K562 (cell line): ENCODE results near the gene ZFYVE28.

Experiments used
- EP300 ChIP-seq: IDR thresholded peaks from 2 replicates; pipeline ENCODE4 v1.6.1; 2012; ENCODE audit warnings: low read length, improper control_type of control experiment
- MEF2A ChIP-seq: IDR thresholded peaks from 2 replicates; pipeline ENCODE4 v1.6.1; 2011; ENCODE audit warnings: low read depth, mild to moderate bottlenecking, low read length, moderate library complexity; ENCODE audit not compliant: control insufficient read depth
- NCOA2 ChIP-seq, 2 experiments: fragments of 450-650 bp; IDR thresholded peaks; 2 replicates each; pipeline ENCODE4 v1.6.1; 2018; ENCODE audit warnings: mild to moderate bottlenecking in 2 of 2, moderate library complexity in 1 of 2; ENCODE audit not compliant: partially characterized antibody in 2 of 2
- PCBP2 ChIP-seq: fragments of 200-400 bp; formaldehyde crosslinking; IDR thresholded peaks from 2 replicates; pipeline ENCODE4 v1.6.1; 2018; ENCODE audit warnings: low read length, low read depth, mild to moderate bottlenecking, moderate library complexity; ENCODE audit not compliant: poor library complexity, severe bottlenecking
- POLR2AphosphoS5 ChIP-seq: IDR thresholded peaks from 2 replicates; pipeline ENCODE4 v1.6.1; 2011; ENCODE audit warnings: mild to moderate bottlenecking, low read depth, low read length, moderate library complexity; ENCODE audit not compliant: control insufficient read depth, insufficient read depth
- TF ChIP-seq, protein P1 (sequence below), 3 experiments: IDR thresholded peaks in 2 of 3; conservative IDR thresholded peaks in 1 of 3; 2 replicates each; pipeline ENCODE4 v1.5.1; 2011 to 2012; ENCODE audit warnings: low read length in 3 of 3, mild to moderate bottlenecking in 3 of 3, control low read depth in 2 of 3, improper control_type of control experiment in 1 of 3, inconsistent platforms in 1 of 3, low read depth in 1 of 3, mixed read lengths in 1 of 3, moderate library complexity in 1 of 3; ENCODE audit not compliant: insufficient read depth in 2 of 3
- TF ChIP-seq, protein P2 (sequence below): sonication (generic); formaldehyde crosslinking; IDR thresholded peaks from 2 replicates; pipeline ENCODE4 v1.9.0; 2022; ENCODE audit warnings: mild to moderate bottlenecking, missing genetic modification reagents
- TF ChIP-seq, protein P3 (sequence below): sonication (generic); formaldehyde crosslinking; IDR thresholded peaks from 2 replicates; pipeline ENCODE4 v1.8.1; 2023; ENCODE audit warnings: mild to moderate bottlenecking, missing genetic modification reagents

DNA sequence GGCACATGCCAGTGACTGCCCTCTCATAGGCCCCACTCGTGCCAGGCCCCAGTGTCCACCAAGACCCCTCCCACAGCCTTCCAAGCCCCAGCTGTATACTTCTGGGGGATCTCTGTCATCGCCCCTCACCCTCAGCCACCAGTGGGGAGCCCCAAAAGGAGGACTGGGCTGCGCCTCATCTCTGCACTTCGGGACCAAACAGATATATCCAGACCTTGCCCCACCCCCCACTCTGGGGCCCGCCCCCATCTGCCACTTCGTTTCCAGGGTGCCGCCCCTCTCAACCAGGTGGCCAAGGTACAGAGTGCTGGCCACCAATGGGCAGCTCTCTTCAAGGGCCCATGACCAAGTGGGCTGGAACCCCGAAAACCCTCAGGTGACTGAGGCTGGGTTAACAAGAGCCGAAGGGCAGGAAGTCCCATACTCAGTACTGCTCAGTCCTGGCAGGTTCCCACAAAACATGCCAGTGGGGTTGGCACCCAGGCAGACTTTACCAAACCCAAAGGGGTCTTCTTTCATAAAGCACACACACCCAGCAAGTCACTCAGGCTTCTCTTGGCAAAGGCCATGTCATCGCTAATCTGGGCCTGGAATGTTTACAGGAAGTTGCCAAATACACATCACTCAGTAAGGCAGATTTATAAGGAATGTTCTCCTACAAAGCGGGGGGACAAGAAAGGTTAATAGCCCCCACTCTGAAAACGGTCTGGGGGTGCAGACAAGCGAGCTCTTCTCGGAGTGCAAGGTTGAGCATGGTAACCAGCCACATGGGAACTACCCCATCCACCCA lies 4.4 kb downstream of the ZFYVE28 start:
- TF ChIP-seq MEF2A, result no peak
- no peak for TF ChIP-seq PCBP2
- no peak for TF ChIP-seq NCOA2 (IDR thresholded peaks at IDR 0.05; ENCODE audit: partially characterized antibody in 2 of 2)
- TF ChIP-seq, protein P1, sequence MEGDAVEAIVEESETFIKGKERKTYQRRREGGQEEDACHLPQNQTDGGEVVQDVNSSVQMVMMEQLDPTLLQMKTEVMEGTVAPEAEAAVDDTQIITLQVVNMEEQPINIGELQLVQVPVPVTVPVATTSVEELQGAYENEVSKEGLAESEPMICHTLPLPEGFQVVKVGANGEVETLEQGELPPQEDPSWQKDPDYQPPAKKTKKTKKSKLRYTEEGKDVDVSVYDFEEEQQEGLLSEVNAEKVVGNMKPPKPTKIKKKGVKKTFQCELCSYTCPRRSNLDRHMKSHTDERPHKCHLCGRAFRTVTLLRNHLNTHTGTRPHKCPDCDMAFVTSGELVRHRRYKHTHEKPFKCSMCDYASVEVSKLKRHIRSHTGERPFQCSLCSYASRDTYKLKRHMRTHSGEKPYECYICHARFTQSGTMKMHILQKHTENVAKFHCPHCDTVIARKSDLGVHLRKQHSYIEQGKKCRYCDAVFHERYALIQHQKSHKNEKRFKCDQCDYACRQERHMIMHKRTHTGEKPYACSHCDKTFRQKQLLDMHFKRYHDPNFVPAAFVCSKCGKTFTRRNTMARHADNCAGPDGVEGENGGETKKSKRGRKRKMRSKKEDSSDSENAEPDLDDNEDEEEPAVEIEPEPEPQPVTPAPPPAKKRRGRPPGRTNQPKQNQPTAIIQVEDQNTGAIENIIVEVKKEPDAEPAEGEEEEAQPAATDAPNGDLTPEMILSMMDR (IDR thresholded peaks at IDR 0.05 in 2 of 3, conservative IDR thresholded peaks at IDR 0.05 in 1 of 3; ENCODE audit: insufficient read depth in 2 of 3, low read depth in 1 of 3, low read length in 3 of 3), result no peak
- TF ChIP-seq EP300, result no peak
- TF ChIP-seq POLR2AphosphoS5, result no peak
- TF ChIP-seq, protein P2, sequence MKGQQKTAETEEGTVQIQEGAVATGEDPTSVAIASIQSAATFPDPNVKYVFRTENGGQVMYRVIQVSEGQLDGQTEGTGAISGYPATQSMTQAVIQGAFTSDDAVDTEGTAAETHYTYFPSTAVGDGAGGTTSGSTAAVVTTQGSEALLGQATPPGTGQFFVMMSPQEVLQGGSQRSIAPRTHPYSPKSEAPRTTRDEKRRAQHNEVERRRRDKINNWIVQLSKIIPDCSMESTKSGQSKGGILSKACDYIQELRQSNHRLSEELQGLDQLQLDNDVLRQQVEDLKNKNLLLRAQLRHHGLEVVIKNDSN (CRISPR knock-in tag), result no peak
- TF ChIP-seq, protein P3, sequence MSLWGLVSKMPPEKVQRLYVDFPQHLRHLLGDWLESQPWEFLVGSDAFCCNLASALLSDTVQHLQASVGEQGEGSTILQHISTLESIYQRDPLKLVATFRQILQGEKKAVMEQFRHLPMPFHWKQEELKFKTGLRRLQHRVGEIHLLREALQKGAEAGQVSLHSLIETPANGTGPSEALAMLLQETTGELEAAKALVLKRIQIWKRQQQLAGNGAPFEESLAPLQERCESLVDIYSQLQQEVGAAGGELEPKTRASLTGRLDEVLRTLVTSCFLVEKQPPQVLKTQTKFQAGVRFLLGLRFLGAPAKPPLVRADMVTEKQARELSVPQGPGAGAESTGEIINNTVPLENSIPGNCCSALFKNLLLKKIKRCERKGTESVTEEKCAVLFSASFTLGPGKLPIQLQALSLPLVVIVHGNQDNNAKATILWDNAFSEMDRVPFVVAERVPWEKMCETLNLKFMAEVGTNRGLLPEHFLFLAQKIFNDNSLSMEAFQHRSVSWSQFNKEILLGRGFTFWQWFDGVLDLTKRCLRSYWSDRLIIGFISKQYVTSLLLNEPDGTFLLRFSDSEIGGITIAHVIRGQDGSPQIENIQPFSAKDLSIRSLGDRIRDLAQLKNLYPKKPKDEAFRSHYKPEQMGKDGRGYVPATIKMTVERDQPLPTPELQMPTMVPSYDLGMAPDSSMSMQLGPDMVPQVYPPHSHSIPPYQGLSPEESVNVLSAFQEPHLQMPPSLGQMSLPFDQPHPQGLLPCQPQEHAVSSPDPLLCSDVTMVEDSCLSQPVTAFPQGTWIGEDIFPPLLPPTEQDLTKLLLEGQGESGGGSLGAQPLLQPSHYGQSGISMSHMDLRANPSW (CRISPR knock-in tag), result no peak
